Measurements from ENCODE around the gene RXRA.

Gene RXRA

DNA sequence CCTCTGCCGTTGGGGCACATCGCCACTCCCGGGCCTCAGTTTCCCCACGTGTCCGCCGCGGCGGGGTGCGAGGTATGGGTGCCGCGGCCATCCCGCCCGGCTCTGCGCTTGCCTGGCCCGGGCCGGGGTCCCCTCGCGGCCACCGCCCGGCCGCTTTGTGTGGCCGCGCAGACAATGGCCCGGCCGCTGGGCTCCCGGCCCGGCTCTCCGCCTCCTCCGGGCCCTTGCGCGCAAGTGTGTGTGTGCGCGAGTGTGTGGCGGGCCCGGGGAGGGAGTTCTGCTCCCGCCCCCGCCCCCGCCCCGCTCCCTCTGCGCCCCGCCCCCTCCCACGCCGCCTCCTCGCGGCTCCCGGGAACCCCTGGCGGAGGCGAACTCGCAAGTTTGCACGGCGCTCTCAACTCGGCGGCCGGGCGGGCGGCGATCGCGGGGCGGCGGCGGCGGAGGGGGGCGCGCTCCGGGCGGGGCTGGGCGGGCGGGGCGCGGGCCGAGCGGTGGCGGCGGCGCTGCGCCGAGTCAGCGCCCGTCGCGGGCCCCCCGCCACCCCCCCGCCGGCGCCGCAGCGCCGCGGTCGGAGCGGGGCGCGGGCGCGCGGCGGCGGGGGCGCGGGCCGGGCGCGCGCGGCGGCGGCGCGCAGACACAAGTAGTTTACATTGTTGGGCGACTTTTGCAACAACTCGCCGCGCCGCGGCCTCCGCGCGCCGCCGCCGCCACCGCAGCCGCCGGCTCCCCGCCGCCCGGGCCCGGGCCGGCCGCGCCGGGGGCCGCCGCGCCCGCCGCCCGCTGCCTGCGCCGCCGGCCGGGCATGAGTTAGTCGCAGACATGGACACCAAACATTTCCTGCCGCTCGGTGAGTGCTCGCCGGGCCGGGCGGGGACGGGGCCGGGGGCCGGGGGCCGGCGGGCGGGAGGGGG is at the start of gene RXRA:
RXRA (plus strand) TSS at position 643 of the 911 bp plus-strand sequence; CDS start at position 820, 177 bp downstream.
- no peak for FAIRE-seq

DNA sequence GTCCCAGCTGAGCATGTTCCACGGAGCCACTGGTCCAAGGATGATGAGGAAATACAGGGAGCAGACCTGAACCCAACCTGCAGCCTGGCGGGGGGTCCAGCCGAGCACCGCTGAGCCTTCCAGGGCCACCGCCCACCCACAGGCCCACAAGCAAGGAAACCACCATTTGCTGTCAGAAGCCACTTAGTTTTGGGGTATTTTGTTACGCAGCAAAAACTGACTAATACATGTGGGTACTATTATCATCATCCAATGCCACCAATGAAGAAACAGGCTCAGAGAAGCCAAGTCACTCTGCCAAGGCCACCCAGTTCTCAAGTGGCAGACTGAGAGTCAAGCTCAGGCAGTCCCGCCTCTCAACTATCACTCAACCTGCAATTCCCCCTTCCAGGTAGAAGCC is 48.0 kb upstream of the RXRA start:
- no peak for FAIRE-seq

DNA sequence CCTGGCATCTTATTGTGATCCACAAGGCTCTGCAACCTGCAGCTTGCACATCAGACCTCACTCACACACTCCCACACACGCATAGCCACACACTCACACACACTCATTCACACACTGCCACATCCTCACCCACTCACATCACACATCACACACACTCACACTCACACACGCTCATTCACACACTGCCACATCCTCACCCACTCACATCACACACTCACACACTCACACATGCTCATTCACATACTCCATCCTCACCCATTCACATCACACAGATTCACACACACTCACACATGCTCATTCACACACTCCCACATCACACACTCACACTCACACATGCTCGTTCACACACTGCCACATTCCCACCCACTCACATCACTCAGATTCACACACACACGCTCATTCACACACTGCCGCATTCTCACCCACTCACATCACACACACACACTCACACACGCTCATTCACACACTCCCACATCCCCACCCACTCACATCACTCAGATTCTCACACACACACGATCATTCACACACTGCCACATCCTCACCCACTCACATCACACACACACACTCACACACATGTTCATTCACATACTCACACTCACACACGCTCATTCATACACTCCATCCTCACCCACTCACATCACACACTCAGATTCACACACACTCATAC is 47.1 kb upstream of the RXRA start:
- no peak for FAIRE-seq

DNA sequence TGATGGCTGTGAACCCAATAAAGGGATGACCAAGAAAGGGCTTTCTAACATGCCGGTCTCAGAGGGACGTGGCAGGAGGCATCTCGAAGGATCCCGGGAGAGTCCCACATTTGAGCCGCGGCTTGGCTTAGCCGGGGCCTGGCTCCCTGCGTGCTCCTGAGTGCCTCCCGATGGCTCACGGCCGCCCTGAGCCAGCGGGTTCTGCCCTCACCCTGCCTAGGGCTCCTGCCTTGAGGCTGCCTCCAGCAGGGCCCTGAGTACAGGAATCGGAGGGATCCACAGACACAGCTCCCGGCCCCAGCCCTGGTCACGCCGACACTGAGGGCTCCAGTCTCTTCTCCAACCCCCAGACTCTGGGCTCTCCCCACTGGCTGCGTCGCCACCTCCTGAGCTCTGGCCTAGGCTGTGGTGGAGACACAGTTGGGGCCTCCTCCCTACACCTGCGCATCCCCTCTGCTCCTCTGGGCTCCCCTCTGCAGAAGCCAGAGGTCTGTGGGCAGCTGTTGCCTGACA is 44.1 kb upstream of the RXRA start:
- FAIRE-seq, result no peak

DNA sequence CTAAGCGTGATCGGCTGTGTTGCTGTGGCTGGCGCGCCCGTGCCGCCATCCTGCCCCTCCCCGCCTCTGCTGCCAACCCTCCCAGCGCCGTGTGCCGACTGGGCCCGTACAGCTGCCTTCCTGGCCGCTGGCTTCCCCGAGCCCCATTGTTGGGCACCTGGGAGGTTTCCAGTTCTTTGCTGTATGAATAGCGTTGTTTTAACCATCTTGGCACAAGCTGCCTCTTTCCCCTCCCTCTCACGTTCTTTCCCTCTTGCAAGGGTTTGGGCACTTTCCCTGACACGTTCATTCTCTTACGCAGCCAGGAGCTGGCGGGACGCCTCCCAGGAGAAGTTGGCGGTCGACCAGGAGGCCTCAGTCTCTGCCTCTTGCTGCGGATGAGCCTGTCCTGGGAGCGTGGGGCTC is 43.1 kb upstream of the RXRA start:
- no peak for FAIRE-seq

DNA sequence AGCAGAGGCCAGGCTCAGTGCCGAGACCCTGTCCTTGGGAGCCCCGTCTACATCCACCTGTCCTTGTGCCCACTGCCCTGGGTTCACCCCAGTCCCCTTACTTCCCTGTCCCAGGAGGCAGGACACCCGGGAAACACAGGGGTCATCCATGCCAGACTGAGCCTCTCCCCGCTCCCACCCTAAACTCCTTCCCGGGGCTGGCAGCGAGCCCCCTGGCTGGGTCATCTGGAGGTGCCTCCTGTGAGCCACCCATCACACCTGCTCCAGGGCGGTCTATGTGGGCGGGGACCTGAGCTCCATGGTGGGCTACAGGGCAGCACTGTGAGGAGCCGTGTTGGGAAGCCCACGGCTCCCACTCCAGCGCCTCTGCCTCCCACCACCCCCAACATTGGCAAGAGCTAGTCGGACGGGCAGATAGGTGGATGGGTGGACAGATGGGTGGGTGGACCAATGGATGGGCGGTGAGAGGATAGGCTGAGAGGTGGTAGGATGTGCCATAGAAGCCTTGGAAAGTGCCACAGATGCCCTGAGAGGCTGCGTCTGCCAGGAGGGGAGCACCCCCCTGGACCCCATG is 42.5 kb upstream of the RXRA start:
- no peak for FAIRE-seq

DNA sequence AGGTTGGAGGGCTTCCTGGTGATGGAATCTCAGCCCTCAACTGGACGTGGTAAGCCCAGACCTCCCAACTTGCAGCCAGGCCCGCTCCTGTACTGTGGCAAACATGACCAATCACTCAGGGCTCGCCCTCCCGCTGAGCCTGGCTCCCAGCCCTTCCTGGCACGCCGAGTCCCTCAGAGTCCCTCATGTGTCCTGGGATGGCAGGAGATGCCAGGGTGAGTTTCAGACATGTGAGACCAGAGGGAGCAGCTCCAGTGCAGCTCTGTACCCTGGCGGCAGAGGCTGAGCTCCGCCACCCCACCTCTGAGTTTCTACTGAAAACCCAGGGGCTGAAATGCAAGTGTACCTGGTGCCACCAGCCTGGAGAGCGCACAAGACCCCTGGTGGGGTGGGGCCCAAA is 42.0 kb upstream of the RXRA start:
- no peak for FAIRE-seq

DNA sequence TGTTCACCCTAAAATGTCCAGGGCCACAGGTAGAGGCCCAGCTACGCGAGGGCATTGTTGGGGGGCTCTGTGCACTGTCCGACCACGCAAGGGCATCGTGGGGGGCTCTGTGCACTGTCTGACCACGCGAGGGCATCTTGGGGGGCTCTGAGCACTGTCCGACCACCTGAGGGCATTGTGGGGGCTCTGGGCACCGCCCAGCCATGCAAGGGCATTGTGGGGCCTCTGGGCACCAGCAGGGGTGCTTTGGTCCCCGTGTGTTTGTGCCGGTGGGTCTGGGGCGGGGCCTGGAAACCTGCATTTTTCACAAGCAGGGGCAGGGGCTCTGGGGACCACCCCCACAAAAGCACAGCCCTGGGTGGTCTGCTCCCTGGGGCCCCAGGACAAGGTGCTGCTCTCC is 41.5 kb upstream of the RXRA start:
- FAIRE-seq, result no peak

DNA sequence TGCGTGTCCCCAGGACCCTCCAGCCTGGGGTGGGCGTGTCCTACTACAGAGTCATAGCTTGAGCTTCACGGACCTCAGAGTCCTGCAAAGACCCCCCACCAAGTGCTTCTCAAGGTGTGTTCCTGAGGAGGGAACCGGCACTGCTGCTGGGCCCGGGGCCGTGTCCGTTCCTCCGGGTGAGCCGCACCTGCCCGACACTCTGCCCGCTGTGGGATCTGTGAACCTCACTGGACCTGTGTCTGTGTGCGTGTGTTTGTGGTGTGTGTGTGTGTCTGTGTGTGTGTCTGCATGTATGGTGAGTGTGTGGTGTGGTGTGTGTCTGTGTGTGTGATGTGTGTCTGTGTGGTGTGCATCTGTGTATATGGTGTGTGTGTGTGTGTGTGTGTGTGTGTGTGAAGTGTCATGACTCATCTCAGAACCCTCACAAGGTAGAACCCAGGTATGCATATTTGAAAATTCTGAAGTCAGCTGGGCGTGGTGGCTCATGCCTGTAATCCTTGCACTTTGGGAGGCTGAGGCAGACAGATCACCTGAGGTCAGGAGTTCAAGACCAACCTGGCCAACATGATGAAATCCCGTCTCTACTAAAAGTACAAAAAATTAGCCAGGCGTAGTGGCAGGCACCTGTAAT is 40.9 kb upstream of the RXRA start:
- FAIRE-seq, result no peak

DNA sequence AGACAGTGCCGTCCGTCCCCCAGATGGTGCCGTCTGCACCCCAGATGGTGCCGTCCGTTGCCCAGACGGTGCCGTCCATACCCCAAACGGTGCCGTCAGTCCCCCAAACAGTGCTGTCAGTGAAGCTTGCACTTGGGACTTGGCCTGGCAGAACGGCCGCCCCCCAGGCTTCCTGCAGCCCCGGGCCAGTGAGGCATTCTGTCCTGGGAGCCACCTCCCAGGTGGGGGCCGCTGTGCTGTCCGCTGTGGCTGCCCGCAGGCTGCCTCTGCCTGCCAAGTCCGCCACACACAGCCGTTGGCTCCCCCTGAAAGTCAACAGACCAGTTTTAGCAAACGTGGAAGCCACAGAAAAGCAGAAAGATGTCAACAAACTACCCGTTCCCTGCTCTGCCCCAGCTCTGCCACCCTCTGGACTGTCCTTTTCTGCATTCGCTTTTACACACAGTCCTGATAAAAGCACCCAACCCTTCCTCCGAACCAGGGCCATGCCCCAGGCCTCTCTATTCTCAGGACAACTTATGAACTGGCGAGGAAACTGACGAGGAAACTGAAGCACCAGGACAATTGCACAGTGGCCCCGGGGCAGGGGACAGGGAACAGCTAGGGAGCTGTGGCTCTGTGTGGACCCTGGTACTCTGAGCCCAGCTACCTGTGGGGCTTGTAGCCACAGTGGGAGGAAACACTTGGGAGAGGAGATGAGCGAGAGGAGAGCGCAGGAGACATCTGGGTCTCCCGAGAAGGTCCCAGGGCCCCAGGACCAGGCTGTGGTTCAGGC is 39.6 kb upstream of the RXRA start:
- FAIRE-seq, result no peak

DNA sequence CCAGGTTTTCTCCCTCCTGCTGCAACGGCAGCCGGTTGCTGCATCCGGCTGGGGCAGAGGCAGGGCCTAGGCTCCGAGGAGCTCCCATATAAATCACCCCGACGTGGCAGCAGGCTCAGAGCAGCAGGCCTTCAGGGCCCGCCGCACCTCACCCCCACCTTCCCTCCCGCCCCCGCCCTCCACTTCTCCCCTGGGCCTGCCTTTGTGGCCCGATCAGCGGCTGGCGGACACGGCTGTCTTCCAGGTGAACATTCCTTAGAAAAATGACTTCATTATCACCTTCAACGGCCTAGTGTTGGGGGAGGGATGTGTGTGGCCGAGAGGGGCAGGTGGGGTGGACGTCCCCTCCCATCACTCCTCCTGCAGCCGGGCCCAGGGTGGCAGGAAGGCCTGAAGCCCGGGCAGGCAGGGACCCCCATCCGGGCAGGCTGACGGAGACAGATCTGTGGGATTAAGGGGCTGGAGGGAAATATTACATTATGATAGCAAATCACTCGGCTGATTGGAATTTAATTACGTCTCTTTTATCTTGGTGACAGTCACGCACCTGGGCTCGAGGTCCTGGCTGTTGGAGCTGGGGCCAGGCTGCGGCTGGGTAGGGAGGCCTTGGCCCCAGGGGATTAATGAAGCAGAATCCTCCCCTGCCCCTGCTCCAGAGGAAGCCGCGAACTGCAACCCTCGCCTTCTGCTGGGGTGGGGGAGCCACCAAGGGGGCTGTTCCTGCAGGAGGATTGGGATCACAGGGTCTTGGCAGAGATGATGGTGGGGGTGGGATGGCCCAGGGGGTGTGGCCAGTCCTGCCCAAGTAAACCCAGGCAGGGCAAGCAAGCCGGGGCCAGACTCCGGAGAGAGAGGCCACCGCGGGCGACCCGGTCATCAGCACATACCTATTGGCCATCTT is 38.4 kb upstream of the RXRA start:
- no peak for FAIRE-seq

DNA sequence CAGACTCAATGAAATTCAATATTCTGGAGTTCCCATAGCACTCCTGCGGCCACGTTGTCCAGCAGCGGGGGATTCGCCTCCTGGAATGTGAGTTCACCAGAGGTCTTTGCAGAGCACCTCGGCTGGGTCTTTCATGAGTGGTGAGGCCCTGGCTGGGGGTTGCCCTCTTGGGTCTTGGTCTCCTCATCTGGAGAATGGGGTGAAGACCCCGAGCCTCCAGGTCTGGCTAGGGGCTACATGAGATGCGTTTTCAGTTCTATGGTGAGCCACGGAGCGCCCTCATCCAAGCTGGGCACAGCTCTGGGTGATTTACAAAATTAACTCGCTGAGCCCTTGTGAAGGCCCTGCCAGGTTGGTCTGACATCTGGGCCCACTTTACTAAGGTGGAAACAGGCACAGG is 37.5 kb upstream of the RXRA start:
- no peak for FAIRE-seq

DNA sequence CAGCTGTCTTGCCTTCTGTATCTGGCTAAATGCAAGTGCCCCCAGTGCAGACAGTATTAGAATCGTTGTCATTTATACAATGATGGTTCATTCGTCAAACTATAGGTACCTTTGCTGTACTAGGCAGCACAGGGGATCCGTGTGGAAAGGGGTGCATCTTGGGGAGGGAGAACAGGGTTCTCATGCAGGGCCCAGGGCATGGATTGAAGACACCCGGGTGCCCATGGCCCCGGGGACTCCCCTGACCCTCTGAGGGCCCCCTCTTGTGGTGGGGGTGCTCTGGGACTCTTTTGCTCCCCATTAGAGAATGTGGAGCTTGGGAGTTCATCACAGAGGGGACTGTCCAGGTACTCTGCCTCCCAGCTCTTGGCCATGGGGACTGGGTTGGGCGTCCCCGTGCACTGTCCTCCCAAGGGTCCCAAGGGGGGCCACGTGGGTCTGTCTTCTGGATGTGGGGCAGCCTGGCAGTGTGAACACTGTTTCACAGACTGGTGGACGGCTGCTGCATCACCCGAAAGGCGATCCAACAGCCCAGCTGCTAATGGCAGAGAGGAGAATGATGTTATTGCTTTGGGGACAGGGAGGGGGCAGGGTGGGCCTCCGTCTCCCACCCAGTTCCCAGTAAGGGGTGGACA is 36.9 kb upstream of the RXRA start:
- no peak for FAIRE-seq

DNA sequence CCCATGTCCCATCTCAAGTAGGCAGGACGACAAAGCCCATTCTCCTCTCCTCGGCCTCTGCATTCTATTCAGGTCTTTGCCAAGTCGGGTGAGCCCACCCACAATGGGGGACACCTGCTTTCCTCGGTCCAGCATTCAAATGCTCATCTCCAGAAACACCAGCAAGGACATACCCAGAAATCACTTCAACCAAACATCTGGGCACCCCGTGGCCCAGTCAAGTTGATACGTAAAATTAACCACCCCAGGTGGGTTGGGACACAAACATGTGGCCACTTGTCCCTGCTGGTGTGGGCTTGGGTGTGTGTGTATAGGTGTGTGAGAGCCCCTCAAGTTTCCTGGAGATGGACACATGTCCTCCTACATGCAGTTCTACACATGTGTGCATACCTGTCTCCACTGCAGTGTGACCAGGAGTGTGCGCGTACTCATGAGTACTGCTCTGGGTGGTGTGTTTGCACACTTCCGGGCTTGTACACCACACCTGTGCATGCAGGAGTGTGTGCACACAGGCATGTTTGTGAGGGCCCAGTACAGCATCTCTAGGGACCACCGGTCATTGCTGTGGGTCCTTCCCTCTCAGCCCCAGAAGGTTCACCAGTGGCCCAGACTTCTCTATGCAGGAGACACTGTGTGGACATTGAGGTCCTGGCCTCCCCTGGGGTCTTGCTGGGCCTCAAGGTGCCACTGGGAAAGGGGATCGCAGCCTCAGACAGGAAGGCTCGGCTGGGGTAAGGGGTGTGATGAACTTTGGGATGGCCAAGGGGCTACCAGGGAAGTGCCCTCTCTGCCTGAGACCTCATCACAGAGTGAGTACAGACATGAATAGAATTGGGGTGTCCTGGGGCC is 35.4 kb upstream of the RXRA start:
- no peak for FAIRE-seq

DNA sequence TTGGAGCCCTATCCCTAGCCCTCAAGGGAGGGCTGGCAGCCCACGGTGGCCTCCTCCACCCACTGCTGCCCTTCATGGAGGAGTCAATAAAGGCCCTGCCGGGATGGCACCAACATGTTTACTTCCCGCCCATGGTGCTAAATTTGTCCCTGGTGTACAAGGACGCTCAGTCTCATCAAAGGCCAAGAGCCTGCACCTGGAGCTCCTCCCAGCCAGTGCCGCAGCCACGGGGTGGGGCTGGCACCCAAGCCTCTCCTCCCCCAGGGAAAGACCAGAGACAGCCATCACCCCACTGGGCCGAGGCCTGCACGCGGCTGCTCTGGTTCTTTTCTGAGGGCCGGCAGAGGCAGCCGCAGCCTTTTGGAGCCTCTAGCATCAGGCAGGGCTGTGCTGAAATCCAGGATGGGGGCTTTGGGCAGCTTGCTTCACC is 34.8 kb upstream of the RXRA start:
- FAIRE-seq, result no peak

DNA sequence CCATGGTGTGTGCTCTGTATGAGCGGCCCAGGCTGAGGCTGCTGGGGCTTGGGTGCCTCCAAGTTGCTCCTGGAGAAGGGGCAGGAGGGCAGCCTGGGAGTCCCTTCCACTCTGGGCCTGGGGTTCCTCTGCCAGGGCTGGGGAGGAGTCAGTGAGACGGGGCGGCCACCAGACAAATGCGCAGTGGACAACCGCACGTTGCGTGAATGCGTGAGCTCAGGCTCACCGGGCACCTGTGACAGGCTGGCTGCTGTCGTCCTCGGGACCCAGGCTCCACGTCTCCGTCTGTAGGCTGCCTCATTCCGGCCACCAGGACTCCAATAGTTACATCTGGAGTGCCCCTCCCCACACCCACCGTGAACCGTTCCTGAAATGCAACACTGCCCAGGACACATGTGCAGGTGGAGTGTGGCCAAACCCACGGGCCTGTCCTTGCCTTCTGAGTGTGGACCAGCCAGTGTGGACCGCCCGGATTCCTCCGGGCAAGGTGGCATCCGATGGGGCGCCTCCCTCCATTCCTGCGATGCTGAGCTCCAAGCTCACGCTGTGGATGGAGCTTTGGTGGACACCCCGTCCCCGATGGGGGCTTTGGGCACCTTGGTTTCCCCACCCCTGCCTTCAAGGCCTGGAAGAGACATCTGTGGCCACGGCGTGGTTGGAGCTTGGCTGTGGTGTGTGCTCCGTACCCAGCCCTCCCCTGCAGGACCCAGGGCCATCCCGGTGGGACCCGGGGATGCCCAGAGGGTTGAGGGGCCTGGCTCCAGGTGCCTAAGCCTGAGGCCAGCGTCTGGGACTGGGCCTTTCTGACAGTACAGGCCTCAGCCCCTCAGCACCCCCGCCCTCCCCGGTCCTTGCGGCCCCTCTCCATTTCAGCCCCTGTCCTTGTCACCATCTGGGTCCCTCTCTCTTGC is 34.0 kb upstream of the RXRA start:
- no peak for FAIRE-seq

DNA sequence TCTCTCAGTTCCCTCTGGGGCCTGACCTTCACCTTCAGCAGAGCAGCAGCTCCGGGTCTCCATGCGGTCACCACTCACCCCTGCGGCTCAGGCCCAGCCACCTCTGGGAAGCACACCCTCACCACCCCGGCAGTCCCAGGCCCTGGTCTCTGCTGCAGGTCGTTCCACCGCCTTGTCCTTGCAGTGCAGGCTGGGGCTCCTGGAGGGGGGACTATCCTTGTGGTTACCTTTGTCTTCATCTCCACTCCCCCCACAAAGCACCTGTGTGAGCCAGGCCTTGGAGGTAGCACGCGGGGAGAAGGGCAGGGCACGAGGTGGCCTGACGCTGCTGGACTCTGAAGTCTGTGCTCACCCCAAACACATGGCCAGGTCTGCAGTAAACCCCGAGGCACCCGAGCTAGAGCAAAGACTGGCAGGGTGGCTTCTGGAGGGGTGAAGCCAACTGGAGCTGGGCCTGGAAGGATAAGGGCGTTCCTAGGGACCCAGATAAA is 33.2 kb upstream of the RXRA start:
- no peak for FAIRE-seq

DNA sequence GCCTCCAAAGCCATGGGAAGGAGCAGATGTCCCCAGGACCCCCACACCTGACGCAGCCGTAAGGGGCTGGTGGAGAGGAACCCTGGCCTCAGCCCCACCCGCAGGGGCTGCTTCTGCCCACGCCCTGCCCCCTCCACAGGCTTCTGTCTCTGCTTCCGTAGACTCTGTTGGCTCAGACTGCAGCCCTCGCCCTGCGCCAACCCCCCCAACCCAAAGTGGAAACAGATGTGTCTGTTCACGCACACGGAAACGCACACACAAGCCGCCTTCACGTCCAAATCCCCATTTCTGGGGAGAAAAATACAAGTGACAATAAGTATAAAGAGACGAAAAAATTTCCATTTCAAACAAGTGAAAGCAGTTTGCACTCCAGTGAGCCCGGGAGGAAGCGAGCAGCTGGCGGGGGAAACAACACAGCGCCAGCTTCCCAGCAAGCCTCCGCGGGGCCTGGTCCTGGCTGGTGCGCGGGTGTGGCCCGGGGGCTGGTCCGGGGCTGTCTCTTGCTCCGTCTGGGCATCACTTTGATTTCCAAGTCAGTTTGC is 32.6 kb upstream of the RXRA start:
- FAIRE-seq, result no peak
